Measurements from ENCODE around the gene C19orf47. TPM values are rescaled to one million over a fixed set of nuclear protein-coding genes. Genes with fewer than 3 reads are reported as not detected.
A peak's percentile ranks its signal among the peaks of the same experiment; 100 is the strongest.

Gene C19orf47
- total and polyA plus RNA-seq, 10 donors, result 8.2 to 21.9 (median 13.0) TPM

- DNase-seq, result no peak
- intact Hi-C loops (cut with DNase I; ENCODE audit: low total_unique reads), result no loop called here
- whole genome bisulfite sequencing, 5 donors, result 77 to 100% (median 96%) methylated on average over 1 of the region's 1 CpG
- H3K27ac ChIP-seq, result no peak overlapping the region
- no peaks in the 10 kb centered on the region for H3K9me3 ChIP-seq
- no peak overlapping the region for H3K4me3 ChIP-seq
- no peak for TF ChIP-seq POLR2A (IDR thresholded peaks at IDR 0.05)
- TF ChIP-seq, protein P1, sequence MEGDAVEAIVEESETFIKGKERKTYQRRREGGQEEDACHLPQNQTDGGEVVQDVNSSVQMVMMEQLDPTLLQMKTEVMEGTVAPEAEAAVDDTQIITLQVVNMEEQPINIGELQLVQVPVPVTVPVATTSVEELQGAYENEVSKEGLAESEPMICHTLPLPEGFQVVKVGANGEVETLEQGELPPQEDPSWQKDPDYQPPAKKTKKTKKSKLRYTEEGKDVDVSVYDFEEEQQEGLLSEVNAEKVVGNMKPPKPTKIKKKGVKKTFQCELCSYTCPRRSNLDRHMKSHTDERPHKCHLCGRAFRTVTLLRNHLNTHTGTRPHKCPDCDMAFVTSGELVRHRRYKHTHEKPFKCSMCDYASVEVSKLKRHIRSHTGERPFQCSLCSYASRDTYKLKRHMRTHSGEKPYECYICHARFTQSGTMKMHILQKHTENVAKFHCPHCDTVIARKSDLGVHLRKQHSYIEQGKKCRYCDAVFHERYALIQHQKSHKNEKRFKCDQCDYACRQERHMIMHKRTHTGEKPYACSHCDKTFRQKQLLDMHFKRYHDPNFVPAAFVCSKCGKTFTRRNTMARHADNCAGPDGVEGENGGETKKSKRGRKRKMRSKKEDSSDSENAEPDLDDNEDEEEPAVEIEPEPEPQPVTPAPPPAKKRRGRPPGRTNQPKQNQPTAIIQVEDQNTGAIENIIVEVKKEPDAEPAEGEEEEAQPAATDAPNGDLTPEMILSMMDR (IDR thresholded peaks at IDR 0.05 in 8 of 11, conservative IDR thresholded peaks at IDR 0.05 in 3 of 11), result no peak
- TF ChIP-seq POLR2AphosphoS5 (IDR thresholded peaks at IDR 0.05), result no peak
- H3K36me3 ChIP-seq, result no peaks in the 10 kb centered on the region
- peaks cover 0 to 10% (median 2%) of the 10 kb centered on the region in 6 donors for H3K4me1 ChIP-seq
- H3K27me3 ChIP-seq (replicated peaks in 1 of 7), result no peaks in the 10 kb centered on the region
Measured at GRCh38 chr19:40309666-40310065, 38.5 kb downstream of the C19orf47 start.

DNA sequence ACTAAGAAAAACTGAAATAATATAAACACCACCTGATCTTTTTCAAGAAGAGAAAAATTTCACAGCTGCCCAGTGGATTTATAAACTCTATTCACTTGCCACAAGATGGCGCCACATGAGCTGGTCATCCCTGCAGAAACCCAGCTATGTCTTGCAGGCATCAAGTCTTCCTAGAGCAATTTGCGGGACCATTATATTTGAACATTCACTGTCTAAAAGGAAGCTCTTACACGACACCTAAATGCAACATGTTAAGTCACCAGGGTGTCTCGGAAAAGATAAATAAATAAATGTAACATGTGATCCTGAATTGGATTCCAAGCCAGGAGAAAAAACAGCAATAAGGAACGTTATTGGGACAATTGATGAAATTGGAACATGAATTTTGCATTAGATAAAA is 42.8 kb downstream of the C19orf47 start:
- Histone ChIP-seq H3K9me3 (no peaks in the 10 kb centered on the region), H3K27me3 (replicated peaks in 1 of 7) (no peaks in the 10 kb centered on the region), H3K4me3 (no peak overlapping the region), H3K27ac (no peak overlapping the region), H3K4me1 (peaks cover 0 to 10% (median 2%) of the 10 kb centered on the region in 6 donors), H3K36me3 (no peaks in the 10 kb centered on the region)
- intact Hi-C loops (cut with DNase I; ENCODE audit: low total_unique reads), result no loop called here
- WGBS, 5 donors, result 9 to 14% (median 13%) methylated on average over 5 of the region's 5 CpGs
- TF ChIP-seq, protein P1 (IDR thresholded peaks at IDR 0.05 in 8 of 11, conservative IDR thresholded peaks at IDR 0.05 in 3 of 11), result peak; percentile 12 to 81 (median 66)
- no peak for TF ChIP-seq POLR2AphosphoS5 (IDR thresholded peaks at IDR 0.05)
- peak; percentile 84 for DNase-seq

- H3K27me3 ChIP-seq (replicated peaks in 1 of 7), result no peaks in the 10 kb centered on the region
- H3K4me1 ChIP-seq, result peaks cover 0 to 10% (median 2%) of the 10 kb centered on the region in 6 donors
- no peaks in the 10 kb centered on the region for H3K36me3 ChIP-seq
- H3K27ac ChIP-seq, result no peak overlapping the region
- H3K4me3 ChIP-seq, result no peak overlapping the region
- TF ChIP-seq POLR2A (IDR thresholded peaks at IDR 0.05) (no peak), POLR2AphosphoS5 (IDR thresholded peaks at IDR 0.05) (no peak)
- TF ChIP-seq, protein P1 (IDR thresholded peaks at IDR 0.05 in 8 of 11, conservative IDR thresholded peaks at IDR 0.05 in 3 of 11), result no peak
- intact Hi-C loops (cut with DNase I; ENCODE audit: low total_unique reads), result no loop called here
- WGBS, 5 donors, result 76 to 89% (median 84%) methylated on average over 4 of the region's 4 CpGs
- DNase-seq, result no peak
- H3K9me3 ChIP-seq, result no peaks in the 10 kb centered on the region
Measured at GRCh38 chr19:40304306-40304705, 43.9 kb downstream of the C19orf47 start.

GRCh38 chr19:40303765-40304164 is 44.4 kb downstream of the C19orf47 start:
- Histone ChIP-seq H3K27me3 (replicated peaks in 1 of 7) (no peaks in the 10 kb centered on the region), H3K4me1 (peaks cover 0 to 10% (median 2%) of the 10 kb centered on the region in 6 donors), H3K4me3 (no peak overlapping the region), H3K9me3 (no peaks in the 10 kb centered on the region), H3K27ac (no peak overlapping the region), H3K36me3 (no peaks in the 10 kb centered on the region)
- 81 to 95% (median 87%) methylated on average over 2 of the region's 2 CpGs for WGBS, 5 donors
- intact Hi-C loops (cut with DNase I; ENCODE audit: low total_unique reads), result no loop called here
- TF ChIP-seq POLR2AphosphoS5 (IDR thresholded peaks at IDR 0.05) (no peak), POLR2A (IDR thresholded peaks at IDR 0.05) (no peak)
- TF ChIP-seq, protein P1 (IDR thresholded peaks at IDR 0.05 in 8 of 11, conservative IDR thresholded peaks at IDR 0.05 in 3 of 11), result no peak
- no peak for DNase-seq
